Liver (tissue), 9 donors: ENCODE data around the gene HNRNPUL1. TPM values are rescaled to one million over a fixed set of nuclear protein-coding genes. Genes with fewer than 3 reads are reported as not detected.
A peak's percentile ranks its signal among the peaks of the same experiment; 100 is the strongest.

Experiments
- DNase-seq: peaks from one replicate; pipeline ENCODE4 v3.0.0-alpha.2; 2017; ENCODE audit warnings: low spot score
- H3K27ac ChIP-seq, 2 donors: one replicate each; pipeline ENCODE4 v1.7.0; 2013; ENCODE audit warnings: inconsistent platforms in 2 of 2, low read length in 2 of 2, control low read depth in 1 of 2, low read depth in 1 of 2, mild to moderate bottlenecking in 1 of 2
- H3K27me3 ChIP-seq, 4 donors: one replicate each; pipeline versions ENCODE4 v1.6.1 to v1.7.0; 2013; ENCODE audit warnings: low read length in 3 of 4, inconsistent platforms in 1 of 4, mild to moderate bottlenecking in 1 of 4, moderate library complexity in 1 of 4; ENCODE audit not compliant: control insufficient read depth in 4 of 4, insufficient read depth in 4 of 4
- H3K36me3 ChIP-seq, 4 donors: one replicate each; pipeline versions ENCODE4 v1.6.1 to v1.7.0; 2013; ENCODE audit warnings: low read length in 3 of 4, mild to moderate bottlenecking in 3 of 4, low read depth in 1 of 4, moderate library complexity in 1 of 4; ENCODE audit not compliant: control insufficient read depth in 4 of 4, insufficient read depth in 3 of 4
- H3K4me1 ChIP-seq, 4 donors: one replicate each; pipeline versions ENCODE4 v1.6.1 to v1.7.0; 2013; ENCODE audit warnings: low read length in 3 of 4, mild to moderate bottlenecking in 3 of 4, moderate library complexity in 1 of 4; ENCODE audit not compliant: control insufficient read depth in 4 of 4, insufficient read depth in 4 of 4
- H3K4me3 ChIP-seq, 3 donors: one replicate each; pipeline versions ENCODE4 v1.6.1 to v1.7.0; 2013; ENCODE audit warnings: low read length in 3 of 3, control low read depth in 1 of 3, low read depth in 1 of 3, mild to moderate bottlenecking in 1 of 3
- H3K9ac ChIP-seq, 2 donors: one replicate each; pipeline ENCODE4 v1.7.0; 2013; ENCODE audit warnings: low read length in 2 of 2, mild to moderate bottlenecking in 2 of 2, moderate library complexity in 2 of 2, control low read depth in 1 of 2, low read depth in 1 of 2
- H3K9me3 ChIP-seq, 4 donors: one replicate each; pipeline versions ENCODE4 v1.6.1 to v1.7.0; 2013; ENCODE audit warnings: low read length in 3 of 4; ENCODE audit not compliant: control insufficient read depth in 4 of 4
- ATF3 ChIP-seq: IDR thresholded peaks from 2 replicates; pipeline ENCODE4 v1.6.1; 2016; ENCODE audit warnings: antibody characterized with exemption
- CTCF ChIP-seq: fragments of 150-350 bp; IDR thresholded peaks from 2 replicates; pipeline ENCODE4 v1.5.1; 2017; ENCODE audit warnings: improper control_type of control experiment, low read depth, low read length; ENCODE audit not compliant: missing input control
- FOXA1 ChIP-seq: IDR thresholded peaks from 2 replicates; pipeline ENCODE4 v1.6.1; 2016; ENCODE audit warnings: antibody characterized with exemption
- FOXA2 ChIP-seq: IDR thresholded peaks from 2 replicates; pipeline ENCODE4 v1.6.1; 2016; ENCODE audit warnings: antibody characterized with exemption
- HNF4G ChIP-seq: IDR thresholded peaks from 2 replicates; pipeline ENCODE4 v1.6.1; 2016; ENCODE audit warnings: antibody characterized with exemption
- JUND ChIP-seq, 2 donors: IDR thresholded peaks; 2 replicates each; pipeline ENCODE4 v1.6.1; 2016; ENCODE audit warnings: antibody characterized with exemption in 2 of 2
- NR2F2 ChIP-seq: IDR thresholded peaks from 2 replicates; pipeline ENCODE4 v1.6.1; 2016; ENCODE audit warnings: antibody characterized with exemption
- RAD21 ChIP-seq, 2 donors: IDR thresholded peaks; 2 replicates each; pipeline ENCODE4 v1.6.1; 2016; ENCODE audit warnings: antibody characterized with exemption in 2 of 2, mild to moderate bottlenecking in 2 of 2
- SP1 ChIP-seq: IDR thresholded peaks from 2 replicates; pipeline ENCODE4 v1.6.1; 2018; ENCODE audit warnings: antibody characterized with exemption, mild to moderate bottlenecking
- YY1 ChIP-seq: IDR thresholded peaks from 2 replicates; pipeline ENCODE4 v1.6.1; 2016; ENCODE audit warnings: antibody characterized with exemption, mild to moderate bottlenecking
- ZBTB33 ChIP-seq: IDR thresholded peaks from 2 replicates; pipeline ENCODE4 v1.6.1; 2016; ENCODE audit warnings: antibody characterized with exemption
- WGBS: extraction: QIAGEN DNeasy Blood & Tissue Kit; methylation state at CpG from one replicate; pipeline ENCODE4 v1.1.7; 2013; 5-methylcytosine and 5-hydroxymethylcytosine counted together
- polyA plus RNA-seq, 2 donors: library from polyadenylated mRNA; stranded (reverse) in 1 of 2; unstranded in 1 of 2; fragments of 200-250 nt in 1 of 2; fragments of >200 nt in 1 of 2; fragmentation: Nextera tagmentation in 1 of 2; extraction: Ambion mirVana in 1 of 2; gene quantifications; one replicate each; pipeline versions ENCODE4 v1.2.1 to v1.2.3, GENCODE V29; 2013 to 2015
- total RNA-seq, 2 donors: library from RNA; depleted of rRNA; stranded (reverse); fragments of >200 nt; gene quantifications; one replicate each; pipeline ENCODE4 v1.2.3, GENCODE V29; 2014
- donor health status: healthy.
- donor health status: healthy.
- donor health status: healthy.
- donor health status: healthy.
- donor health status: healthy.

The HNRNPUL1 gene
- total and polyA plus RNA-seq, 4 donors, result 34.9 to 80.2 (median 45.7) TPM

GRCh38 chr19:41353466-41354342 lies 89.5 kb downstream of the HNRNPUL1 start, which contains the start of gene TGFB1:
Gene TGFB1 (minus strand): TSS chr19:41353922. CDS start chr19:41353044, 878 bp downstream.
- Histone ChIP-seq H3K27ac (peak within 1 kb of the TSS; percentile 71 to 73), H3K36me3 (no peaks in the 10 kb centered on the region), H3K9ac (peak within 1 kb of the TSS; percentile 20 to 46), H3K4me3 (peak within 1 kb of the TSS; percentile 45 to 69 (median 61)), H3K27me3 (no peaks in the 10 kb centered on the region), H3K9me3 (no peaks in the 10 kb centered on the region), H3K4me1 (peaks cover 0 to 39% (median 20%) of the 10 kb centered on the region in 4 donors)
- TF ChIP-seq FOXA1, result no peak
- peak; percentile 75 for TF ChIP-seq CTCF
- TF ChIP-seq RAD21 (IDR thresholded peaks at IDR 0.05), result peak; percentile 52 to 72
- TF ChIP-seq ZBTB33, result no peak
- TF ChIP-seq YY1, result no peak
- DNase-seq, result peak; percentile 76
- 2% methylated on average over 78 of the region's 78 CpGs for WGBS

- DNase-seq, result no peak
- H3K4me1 ChIP-seq, result peaks cover 0 to 34% (median 20%) of the 10 kb centered on the region in 4 donors
- H3K27ac ChIP-seq, result peak overlapping the region; percentile 31 to 73
- H3K27me3 ChIP-seq, result no peaks in the 10 kb centered on the region
- H3K36me3 ChIP-seq, result no peaks in the 10 kb centered on the region
- peak overlapping the region in 1 of 3 donors; percentile 61 for H3K4me3 ChIP-seq
- no peaks in the 10 kb centered on the region for H3K9me3 ChIP-seq
- TF ChIP-seq HNF4G (no peak), ATF3 (no peak), FOXA2 (no peak), ZBTB33 (no peak), NR2F2 (no peak), SP1 (no peak), JUND (IDR thresholded peaks at IDR 0.05) (no peak)
- H3K9ac ChIP-seq, result no peak overlapping the region
- WGBS, result 93% methylated on average over 23 of the region's 23 CpGs
These were observed 90.3 kb downstream of the HNRNPUL1 start for GRCh38 chr19:41354343-41354953.
